NT2/D1 (cell line): ENCODE measurements around the gene INSYN1.

ENCODE experiments used
- SUZ12 ChIP-seq: IDR thresholded peaks from 2 replicates; pipeline ENCODE4 v1.6.1; 2011; ENCODE audit not compliant: insufficient read length, insufficient read depth; ENCODE audit errors: extremely low read depth
- YY1 ChIP-seq: IDR thresholded peaks from 2 replicates; pipeline ENCODE4 v1.6.1; 2011; ENCODE audit not compliant: insufficient read length, insufficient read depth
- ZNF274 ChIP-seq: IDR thresholded peaks from 2 replicates; pipeline ENCODE4 v1.6.1; 2011; ENCODE audit warnings: mild to moderate bottlenecking, low read depth, low read length

- no peak for TF ChIP-seq ZNF274
- no peak for TF ChIP-seq SUZ12
- no peak for TF ChIP-seq YY1
Measured at GRCh38 chr15:73773428-73773827, 20.3 kb upstream of the INSYN1 start.
